OCI-LY3 (cell line): Measurements from ENCODE around the gene ARHGDIA.

ENCODE experiments used
- EZH2phosphoT487 ChIP-seq: fragments of 200-600 bp; shearing (Covaris generic); IDR thresholded peaks from 2 replicates; pipeline ENCODE4 v1.6.1; 2018; ENCODE audit warnings: antibody characterized with exemption, mixed run types, low read depth
- TF ChIP-seq, protein P1 (sequence below): fragments of 200-600, 300-600 bp; sonication (generic); IDR thresholded peaks from 2 replicates; pipeline ENCODE4 v1.5.1; 2014; ENCODE audit warnings: antibody characterized with exemption, low read length, low read depth

DNA sequence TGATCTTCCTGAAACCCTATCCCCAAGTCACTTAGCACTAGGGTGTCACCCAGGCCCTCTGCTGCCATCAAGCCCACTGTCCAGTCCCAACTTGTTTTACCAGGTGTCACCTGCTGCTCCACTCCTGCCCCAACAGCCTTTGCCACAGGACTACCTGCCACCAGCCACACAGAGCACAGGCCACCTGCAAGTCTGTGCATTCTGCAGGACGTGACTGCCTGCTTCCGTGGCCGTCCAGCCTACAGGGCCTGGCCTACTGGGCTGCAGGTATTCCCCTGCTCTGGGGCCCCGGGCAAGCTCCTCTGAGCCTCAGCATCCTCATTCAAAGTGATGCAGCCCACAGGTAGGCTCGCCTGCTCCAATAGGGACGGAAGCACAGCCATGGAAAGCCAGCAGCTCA lies 41.3 kb downstream of the ARHGDIA start:
- TF ChIP-seq, protein P1, sequence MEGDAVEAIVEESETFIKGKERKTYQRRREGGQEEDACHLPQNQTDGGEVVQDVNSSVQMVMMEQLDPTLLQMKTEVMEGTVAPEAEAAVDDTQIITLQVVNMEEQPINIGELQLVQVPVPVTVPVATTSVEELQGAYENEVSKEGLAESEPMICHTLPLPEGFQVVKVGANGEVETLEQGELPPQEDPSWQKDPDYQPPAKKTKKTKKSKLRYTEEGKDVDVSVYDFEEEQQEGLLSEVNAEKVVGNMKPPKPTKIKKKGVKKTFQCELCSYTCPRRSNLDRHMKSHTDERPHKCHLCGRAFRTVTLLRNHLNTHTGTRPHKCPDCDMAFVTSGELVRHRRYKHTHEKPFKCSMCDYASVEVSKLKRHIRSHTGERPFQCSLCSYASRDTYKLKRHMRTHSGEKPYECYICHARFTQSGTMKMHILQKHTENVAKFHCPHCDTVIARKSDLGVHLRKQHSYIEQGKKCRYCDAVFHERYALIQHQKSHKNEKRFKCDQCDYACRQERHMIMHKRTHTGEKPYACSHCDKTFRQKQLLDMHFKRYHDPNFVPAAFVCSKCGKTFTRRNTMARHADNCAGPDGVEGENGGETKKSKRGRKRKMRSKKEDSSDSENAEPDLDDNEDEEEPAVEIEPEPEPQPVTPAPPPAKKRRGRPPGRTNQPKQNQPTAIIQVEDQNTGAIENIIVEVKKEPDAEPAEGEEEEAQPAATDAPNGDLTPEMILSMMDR: no peak
- no peak for TF ChIP-seq EZH2phosphoT487
